HG03135 (cell line): ENCODE data around the gene ELN.
"Not testable (repeated sequence)": the region's sequence is repeated elsewhere in the genome, so short reads cannot be mapped to it uniquely, and the experiment has no call there.

Experiments used
- ATAC-seq: cut with Tn5 transposase; IDR thresholded peaks from one replicate; pipeline ENCODE4 v1.9.1; 2021; ENCODE audit warnings: mild to moderate bottlenecking, moderate library complexity; ENCODE audit not compliant: unreplicated experiment

The ELN gene

DNA sequence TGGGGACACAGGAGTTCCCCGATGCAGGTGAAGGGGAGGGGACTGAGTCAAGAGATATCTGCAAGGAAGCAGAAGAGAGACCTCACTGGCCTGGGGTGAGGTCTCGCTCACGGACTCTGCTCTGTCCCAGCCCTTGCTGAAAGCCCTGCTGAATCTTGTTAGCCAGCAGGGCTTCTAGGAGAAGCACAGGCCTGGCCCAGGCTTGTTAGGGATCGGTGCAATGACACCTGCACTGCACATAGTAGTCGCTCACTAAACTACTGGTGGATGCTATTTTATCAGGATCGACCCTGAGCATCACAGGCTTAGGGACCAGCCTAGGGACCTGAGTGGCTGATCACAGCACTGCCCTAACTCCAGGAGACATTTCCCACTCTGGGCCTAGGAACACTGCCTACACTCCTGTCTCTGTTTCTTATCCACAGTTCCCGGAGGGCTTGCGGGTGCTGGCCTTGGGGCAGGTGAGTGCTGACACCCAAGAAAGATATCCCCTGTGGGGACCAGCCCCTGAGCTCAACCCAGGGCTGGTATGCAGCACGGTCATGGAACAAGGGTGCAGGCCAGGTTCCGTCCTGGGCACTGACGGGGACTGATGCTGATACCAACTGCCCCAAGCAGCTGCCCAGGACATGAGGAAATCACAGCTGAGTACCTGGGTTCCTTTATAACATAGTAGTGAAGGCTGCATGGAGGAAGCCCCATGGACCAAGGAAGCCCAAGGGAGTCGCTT, 13.0 kb downstream of the ELN start:
- ATAC-seq, result no peak

DNA sequence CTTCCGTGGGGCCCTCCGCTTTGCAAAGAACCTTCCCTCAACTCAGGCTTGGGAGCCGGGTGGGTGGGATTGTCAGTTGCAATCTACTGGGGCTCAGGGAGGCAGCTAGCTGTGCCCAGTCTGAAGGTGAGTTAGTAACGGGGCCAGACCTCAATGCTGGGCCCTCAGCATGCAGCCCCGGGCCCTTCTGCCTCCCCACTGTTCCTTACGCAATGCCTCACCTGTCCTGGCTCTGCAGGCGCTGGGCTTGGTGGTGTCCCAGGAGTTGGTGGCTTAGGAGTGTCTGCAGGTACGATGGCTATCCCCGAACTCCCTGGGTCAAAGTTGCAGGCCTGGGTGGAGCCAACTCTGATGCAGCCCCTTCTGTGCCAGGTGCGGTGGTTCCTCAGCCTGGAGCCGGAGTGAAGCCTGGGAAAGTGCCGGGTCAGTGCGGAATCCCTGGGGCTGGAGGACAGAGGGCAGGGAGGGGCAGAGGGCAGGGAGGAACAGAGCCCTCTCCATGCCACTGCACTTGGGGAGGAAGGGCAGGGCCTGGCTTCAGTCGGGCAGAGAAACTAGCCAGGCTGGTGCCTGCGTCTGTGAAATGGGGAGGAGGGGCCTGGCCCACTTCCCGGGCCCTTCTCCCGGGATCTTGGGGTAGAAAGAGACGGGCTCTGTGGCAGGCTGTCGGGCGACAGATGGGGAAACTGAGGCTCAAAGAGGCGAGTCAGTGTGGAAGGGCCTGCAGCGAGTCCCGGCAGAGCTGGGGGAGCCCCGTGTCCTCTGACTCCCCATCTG, 15.0 kb downstream of the ELN start:
- no peak for ATAC-seq

DNA sequence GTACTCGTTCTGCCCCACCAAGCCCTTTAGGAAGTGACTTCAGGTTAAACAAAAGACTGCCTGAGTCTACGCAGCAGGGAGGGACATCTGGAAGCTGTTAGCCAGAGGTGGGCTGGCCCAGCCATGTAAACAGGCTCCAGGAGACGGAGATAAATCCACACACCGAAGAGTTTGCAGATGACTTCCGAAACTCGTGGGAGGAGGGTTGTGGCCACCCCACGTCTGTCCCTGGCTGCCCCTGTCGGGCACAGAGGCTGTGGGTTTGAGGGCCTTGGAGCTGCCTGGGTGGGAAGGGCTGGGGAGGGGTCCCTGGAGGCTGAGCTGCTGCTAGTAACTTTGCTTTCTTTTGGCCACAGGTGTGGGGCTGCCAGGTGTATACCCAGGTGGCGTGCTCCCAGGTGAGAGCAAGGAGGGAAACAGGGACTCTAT, 15.6 kb downstream of the ELN start:
- no peak for ATAC-seq

DNA sequence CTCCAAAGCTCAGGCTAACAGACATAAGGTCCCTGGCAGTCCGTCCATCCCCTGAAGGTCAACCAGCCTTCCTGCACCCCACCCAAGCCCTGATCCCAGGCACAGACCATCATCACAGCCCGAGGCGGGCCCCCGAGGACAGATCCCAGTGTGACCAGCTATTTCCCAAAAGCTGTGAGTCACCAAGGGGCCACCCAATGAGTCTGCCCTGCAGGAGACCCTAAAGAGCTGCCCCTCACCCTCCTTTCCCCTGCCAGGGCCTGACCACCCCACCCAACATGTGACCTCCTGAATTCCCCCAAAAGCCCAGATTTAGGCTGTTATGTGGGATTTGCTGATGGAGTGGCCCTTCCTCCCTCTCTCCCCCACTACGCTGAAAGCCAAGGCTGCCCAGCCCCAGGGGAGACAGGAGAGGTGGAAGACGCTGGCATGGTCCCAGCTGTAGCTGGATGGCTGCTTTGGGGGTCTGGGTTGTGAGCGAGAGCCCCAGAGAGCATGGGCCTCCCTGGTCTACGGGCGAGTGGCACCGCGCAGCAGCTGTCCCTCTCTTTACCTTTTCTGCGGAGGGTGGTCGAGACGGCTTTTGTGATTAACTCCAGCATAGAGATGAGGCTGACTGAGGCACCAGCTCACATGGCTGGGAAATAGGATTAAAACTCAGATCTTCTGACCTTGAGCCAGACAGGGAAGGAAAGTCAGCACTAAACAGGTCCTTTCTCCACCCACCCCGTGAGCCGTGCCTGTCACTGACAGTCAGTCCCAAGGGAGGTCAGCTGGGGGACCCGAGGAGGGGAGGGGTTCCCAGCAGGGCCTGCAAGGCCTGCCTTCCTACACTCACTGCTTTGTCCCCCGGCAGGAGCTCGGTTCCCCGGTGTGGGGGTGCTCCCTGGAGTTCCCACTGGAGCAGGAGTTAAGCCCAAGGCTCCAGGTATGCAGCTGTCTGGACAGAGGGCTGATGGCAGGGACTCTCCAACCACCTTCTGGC, 16.7 kb downstream of the ELN start:
- ATAC-seq, result no peak

DNA sequence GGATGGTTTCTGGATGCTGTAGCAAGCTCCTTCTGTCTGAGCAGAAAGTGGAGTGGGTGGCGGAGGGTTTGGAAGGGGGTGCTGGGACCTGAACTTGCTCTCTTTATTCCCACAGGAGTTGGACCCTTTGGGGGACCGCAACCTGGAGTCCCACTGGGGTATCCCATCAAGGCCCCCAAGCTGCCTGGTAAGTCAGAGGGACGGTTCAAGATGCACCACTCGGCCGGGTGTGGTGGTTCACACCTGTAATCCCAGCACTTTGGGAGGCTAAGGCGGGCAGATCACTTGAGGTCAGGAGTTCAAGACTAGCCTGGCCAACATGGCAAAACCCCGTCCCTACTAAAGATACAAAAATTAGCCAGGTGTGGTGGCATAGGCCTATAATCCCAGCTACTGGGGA, 18.6 kb downstream of the ELN start:
- not testable (repeated sequence) for ATAC-seq

DNA sequence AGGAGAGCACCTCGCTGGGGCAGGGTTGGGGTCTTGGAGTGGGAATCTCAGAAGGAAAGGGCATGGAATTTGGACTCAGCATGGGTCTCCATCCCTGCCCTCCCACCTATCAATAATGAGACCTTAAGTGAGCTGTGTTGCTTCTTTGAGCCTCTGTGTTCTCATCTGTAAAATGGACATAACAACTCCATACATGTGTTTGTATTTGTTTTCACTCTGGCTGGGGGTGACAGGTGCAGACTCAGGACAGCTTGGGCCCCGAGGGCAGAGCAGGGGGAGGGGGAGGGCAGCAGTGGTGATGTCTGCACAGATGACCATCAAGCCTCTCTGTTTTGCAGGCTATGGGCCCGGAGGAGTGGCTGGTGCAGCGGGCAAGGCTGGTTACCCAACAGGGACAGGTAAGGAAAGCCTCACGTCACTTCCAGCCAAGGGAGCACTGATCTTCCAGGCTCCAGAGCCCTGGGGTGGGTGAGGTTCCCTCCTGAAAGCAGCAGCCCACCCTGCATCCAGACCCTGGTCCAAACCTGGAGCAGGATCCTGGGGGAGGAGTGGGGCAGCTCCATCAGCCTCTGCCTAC, 19.9 kb downstream of the ELN start:
- ATAC-seq, result no peak

DNA sequence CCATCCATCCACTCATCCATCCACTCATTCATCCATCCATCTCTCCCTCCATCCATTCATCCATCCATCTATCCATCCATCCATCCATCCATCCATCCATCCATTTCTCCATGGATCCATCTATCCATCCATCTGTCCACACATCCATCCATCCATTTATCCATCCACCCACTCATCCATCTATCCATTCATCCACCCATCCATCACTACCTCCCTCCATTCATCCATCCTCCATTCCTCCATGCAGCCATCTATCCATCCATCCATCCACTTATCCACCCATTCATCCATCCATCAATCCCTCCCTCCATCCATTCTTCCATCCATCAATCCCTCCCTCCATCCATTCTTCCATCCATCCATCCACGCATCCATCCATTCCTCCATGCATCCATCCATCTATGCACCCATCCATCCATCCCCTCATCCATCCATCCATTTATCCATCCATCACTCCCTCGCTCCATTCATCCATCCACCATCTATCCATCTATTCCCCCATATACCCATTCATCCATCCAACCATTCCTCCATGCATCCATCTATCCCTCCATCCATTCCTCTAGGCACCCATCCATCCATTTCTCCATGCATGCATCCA, 21.1 kb downstream of the ELN start:
- no peak for ATAC-seq

DNA sequence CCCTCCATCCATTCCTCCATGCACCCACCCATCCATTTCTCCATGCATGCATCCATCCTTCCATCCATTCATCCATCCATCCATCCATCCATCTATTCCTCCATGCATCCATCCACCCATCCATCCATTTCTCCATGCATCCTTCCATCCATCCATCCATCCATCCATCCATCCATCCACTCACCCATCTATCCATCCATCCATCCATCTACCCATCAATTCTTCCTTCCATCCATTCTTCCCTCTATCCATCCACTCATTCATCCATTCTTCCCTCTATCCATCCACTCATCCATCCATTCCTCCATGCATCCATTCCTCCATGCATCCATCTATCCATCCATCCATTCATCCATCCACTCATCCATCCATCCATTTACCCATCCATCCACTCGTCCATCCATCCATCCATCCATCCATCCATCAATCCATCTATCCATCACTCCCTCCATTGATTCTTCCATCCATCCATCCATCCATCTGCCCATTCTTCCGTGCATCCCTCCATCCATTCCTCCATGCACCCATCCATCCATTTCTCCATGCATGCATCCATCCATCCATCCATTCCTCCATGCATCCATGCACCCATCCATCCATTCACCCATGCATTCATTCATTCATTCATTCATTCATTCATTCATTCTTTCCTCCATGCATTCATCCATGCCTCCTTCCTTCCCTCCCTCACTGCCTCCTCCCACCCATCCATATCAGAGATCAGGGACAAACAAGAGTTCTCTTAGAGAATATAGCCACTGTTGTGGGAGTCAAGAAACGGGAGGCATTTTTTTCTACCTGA, 22.2 kb downstream of the ELN start:
- no peak for ATAC-seq

DNA sequence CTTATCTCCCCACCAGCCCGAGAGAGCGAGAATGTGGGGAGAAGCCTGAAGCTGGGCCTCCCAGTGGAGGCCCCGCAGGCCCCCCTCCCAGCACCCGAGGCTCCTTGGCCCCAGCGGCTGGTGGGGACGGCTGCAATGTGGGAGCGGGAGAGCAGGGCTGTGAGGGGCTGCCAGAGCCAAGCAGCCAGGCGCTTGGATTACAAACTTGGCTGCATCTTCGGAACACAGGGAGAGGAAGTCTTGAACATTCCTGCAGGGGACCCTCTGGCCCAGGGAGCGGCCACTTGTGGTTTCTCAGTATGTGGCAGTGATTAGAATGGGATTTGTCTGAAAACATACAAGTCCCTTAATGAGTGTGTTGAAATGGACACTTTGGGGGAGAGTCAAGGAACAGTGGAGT, 23.2 kb downstream of the ELN start:
- no peak for ATAC-seq

DNA sequence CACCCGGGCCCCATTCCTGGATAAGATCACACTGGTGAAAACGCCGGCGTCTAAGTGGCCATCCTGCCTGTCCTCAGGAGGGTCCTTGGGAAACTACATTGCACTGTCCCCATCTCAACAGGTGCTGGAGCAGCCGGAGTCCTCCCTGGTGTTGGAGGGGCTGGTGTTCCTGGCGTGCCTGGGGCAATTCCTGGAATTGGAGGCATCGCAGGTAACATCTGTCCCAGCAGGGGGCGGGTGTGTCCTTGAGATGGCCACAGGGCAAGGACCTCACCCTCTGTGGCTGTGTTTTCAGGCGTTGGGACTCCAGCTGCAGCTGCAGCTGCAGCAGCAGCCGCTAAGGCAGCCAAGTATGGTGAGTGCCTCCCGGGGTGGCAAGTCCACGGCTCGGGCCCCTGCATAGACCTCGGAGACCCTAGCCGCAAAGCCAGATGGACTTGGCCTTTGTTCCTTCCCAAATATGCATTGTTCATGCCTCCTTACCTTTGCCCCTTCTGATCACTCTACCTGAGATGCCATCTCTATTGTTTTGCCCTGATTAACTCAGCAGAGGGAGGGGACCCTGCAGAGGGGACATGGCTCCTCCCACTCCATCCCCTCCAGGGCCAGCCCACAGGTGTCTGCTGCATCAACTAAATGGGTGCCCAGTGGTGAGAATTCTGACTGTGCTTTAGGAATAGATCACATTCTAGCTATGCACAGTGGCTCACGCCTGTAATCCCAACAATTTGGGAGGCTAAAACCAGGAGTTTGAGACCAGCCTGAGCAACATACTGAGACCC, 23.8 kb downstream of the ELN start:
- ATAC-seq, result no peak

DNA sequence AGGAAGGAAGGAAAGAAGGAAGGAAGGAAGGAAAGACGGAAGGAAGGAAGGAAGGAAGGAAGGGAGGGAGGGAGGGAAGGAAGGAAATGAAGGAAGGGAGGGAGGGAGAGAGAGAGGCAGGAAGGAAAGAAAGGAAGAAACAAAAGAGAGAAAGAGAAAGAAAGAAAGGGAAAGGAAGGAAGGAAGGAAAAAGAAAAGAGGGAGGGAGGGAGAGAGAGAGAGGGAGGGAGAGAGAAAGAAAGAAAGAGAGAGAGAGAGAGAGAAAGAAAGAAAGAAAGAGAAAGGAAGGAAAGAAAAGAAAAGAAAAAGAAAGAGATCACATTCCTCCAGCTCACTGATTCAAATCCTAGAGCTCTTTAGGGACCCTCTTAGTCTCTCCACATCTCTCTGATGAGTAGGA, 24.7 kb downstream of the ELN start:
- no peak for ATAC-seq

DNA sequence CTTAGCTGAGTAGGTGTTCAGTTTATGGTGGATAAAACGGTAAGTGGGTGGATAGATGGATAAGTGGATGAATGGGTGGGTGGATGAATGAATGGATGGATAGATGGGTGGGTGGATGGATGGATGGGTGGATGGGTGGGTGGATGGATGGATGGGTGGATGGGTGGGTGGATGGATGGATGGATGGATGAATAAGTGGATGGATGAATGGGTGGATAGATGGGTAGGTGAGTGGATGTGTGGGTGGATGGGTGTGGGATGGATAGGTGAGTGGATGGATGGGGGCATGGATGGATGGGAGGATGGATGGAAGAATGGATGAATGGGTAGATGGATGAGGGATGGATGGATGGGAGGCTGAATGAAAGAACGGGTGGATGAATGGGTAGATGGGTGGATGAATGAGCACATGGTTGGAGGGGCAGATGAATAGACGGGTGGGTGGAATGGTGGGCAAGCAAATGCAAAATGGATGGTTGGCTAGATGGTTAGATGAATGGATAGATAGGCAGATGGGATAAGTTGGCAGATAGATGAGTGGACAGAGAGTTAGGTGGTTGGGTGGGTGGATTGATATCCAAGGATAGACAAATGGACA, 25.7 kb downstream of the ELN start:
- no peak for ATAC-seq

DNA sequence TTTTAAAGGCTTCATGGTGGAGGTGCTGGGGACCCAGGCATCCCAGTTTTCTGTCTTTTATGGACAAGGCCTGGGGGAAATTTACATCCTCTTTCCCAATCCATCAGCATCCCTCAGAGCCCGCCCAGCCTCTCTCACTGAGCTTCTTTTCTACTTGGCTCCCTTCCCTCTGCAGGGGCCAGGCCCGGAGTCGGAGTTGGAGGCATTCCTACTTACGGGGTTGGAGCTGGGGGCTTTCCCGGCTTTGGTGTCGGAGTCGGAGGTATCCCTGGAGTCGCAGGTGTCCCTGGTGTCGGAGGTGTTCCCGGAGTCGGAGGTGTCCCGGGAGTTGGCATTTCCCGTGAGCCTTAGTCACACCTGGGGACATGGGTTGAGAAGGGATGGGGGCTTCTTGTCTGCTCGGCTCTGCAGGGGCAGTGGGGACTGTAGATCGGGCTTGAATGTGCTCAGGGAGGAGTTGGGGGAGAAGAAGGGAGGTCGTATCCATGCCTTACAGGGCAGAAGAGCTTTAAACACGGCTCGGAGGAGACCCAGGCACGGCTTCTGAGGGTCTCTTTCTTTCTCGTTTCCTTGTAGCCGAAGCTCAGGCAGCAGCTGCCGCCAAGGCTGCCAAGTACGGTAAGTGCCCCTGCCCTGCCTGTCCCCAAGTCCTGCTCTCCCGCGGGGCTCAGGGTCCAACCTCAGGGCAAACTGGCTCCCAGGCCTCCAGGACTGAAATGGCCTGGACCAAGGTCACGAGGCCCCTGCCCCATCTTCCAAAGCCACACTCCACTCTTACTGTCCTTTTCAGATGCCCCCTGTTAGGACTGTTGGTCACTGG, 28.3 kb downstream of the ELN start:
- no peak for ATAC-seq

DNA sequence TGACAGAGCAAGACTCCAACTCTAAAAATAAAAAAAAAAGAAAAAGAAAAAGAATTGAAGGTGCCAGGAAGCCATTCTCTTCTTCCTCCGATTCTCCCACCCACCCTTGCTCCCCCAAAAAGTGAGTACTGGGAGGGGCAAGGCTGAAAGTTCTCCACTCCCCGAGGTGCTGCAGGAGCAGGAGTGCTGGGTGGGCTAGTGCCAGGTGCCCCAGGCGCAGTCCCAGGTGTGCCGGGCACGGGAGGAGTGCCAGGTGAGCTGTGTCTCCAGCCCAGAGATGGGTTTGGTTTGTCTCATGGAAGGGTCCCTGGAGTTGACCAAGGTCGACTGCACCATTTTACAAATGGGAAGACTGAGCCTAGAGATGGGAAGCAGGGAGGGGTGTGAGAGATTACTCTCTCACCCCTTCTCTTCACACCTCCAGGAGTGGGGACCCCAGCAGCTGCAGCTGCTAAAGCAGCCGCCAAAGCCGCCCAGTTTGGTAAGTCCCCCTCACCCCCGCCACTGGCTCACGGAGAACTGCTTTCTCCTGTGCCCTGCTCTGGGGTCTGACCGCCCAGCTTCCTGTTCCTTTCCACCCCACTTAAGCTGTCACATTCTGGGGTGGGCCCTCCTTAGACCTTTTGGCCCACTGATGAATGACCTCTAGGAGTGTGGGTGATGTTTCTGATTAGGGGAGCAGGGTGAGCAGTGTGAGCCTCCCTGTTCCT, 29.4 kb downstream of the ELN start:
- no peak for ATAC-seq

DNA sequence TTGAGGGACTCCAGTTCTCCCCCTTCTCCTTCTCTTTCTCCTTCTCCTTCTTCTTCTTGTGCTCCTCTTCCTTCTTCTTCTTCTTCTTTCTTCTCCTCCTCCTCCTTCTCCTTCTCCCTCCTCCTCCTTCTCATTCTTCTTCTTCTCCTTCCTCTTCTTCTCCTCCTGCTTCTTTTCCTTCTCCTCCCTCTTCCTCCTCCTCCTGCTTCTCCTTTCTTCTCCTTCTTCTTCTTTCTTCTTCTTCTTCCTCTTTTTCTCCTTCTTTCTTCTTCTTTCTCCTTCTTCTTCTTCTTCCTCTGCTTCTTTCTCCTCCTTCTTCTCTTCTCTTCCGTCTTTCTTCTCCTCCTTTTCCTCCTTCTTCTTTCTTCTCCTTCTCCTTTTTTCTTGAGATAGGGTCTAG, 30.0 kb downstream of the ELN start:
- no peak for ATAC-seq

DNA sequence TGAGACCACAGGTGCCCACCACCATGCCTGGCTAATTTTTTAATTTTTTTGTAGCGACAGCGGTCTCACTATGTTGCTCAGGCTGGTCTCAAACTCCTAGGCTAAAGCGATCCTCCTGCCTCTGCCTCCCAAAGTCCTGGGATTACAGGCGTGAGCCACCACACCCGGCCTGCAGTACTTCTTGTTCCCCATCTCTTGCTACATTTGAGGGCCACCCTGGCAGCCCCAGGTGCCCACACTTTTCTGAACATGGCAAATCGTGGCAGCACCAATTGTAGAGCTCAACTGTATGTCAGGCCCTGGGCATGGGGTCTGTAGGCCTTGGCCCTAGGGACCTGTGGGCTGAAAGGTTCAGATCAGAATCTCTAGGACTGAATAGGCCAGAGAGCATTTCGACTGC, 30.5 kb downstream of the ELN start:
- ATAC-seq, result no peak

DNA sequence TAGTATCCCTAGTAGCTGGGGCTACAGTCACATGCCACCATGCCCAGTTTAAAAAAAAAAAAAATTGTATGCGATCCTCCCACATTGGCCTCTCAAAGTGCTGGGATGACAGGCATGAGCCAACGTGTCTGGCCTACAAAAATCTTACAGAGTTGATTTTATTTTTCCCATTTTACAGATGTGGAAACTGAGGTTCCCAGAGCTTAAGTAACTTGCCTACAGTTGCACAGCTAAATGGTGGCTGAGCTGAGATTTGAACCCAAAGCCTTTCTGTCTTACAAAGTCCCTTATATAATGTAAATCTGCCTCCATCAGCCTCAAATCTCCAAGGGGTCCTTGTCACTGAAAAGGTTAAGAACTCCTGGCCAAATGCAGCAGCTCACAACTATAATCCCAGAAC, 31.1 kb downstream of the ELN start:
- no peak for ATAC-seq
